Loucy (cell line): ENCODE results near the gene HIKESHI.

ENCODE experiments used
- CTCF ChIP-seq: fragments of 200-600 bp; sonication (generic); conservative IDR thresholded peaks from 2 replicates; pipeline ENCODE4 v1.5.1; 2014; ENCODE audit warnings: mild to moderate bottlenecking, antibody characterized with exemption, low read length
- EZH2phosphoT487 ChIP-seq: fragments of 200-600 bp; IDR thresholded peaks from 2 replicates; pipeline ENCODE4 v1.6.1; 2018; ENCODE audit warnings: antibody characterized with exemption, mild to moderate bottlenecking, moderate library complexity, borderline replicate concordance

- TF ChIP-seq CTCF (no peak), EZH2phosphoT487 (no peak)
Observed at GRCh38 chr11:86365546-86365945, 63.5 kb downstream of the HIKESHI start.
